Limb (tissue), 2 donors: ENCODE measurements around the gene RABL6.
A peak's percentile ranks its signal among the peaks of the same experiment; 100 is the strongest.

Source experiments
- DNase-seq, 2 donors: peaks; one replicate each; pipeline ENCODE4 v3.0.0-alpha.2; 2016; ENCODE audit errors: extremely low spot score in 2 of 2

RABL6 gene

GRCh38 chr9:136820971-136821825 is 13.4 kb downstream of the RABL6 start:
- DNase-seq = peak in 1 of 2 donors; percentile 50

GRCh38 chr9:136821826-136822544 is 14.2 kb downstream of the RABL6 start:
- no peak for DNase-seq

GRCh38 chr9:136823136-136824046 is 15.6 kb downstream of the RABL6 start:
- peak in 1 of 2 donors; percentile 22 for DNase-seq

- peak in 1 of 2 donors; percentile 20 for DNase-seq
Observed at GRCh38 chr9:136824496-136825225, 16.9 kb downstream of the RABL6 start.

- peak in 1 of 2 donors; percentile 22 for DNase-seq
Observed at GRCh38 chr9:136825295-136826187, 17.8 kb downstream of the RABL6 start.

GRCh38 chr9:136826188-136826541 is 18.4 kb downstream of the RABL6 start:
- peak in 1 of 2 donors; percentile 16 for DNase-seq

- DNase-seq = peak in 1 of 2 donors; percentile 23
Observed at GRCh38 chr9:136826703-136827582, 19.2 kb downstream of the RABL6 start.

- DNase-seq = peak in 1 of 2 donors; percentile 26
Observed at GRCh38 chr9:136827794-136828473, 20.2 kb downstream of the RABL6 start.

GRCh38 chr9:136828474-136829140 is 20.9 kb downstream of the RABL6 start:
- DNase-seq = no peak

GRCh38 chr9:136829412-136829811 is 21.7 kb downstream of the RABL6 start:
- no peak for DNase-seq

- peak in 1 of 2 donors; percentile 22 for DNase-seq
Observed at GRCh38 chr9:136829981-136830885, 22.5 kb downstream of the RABL6 start.

- DNase-seq = no peak
Observed at GRCh38 chr9:136831002-136831719, 23.4 kb downstream of the RABL6 start.

GRCh38 chr9:136831720-136832104 is 24.0 kb downstream of the RABL6 start:
- peak in 1 of 2 donors; percentile 26 for DNase-seq

GRCh38 chr9:136832581-136832980 is 24.8 kb downstream of the RABL6 start:
- no peak for DNase-seq

- DNase-seq = peak in 1 of 2 donors; percentile 24
Observed at GRCh38 chr9:136833381-136834048, 25.8 kb downstream of the RABL6 start.
